Adrenal gland (tissue), 12 donors: Measurements from ENCODE around the gene MARK3. TPM values are rescaled to one million over a fixed set of nuclear protein-coding genes. Genes with fewer than 3 reads are reported as not detected.
A peak's percentile ranks its signal among the peaks of the same experiment; 100 is the strongest.

Experiments used
- DNase-seq, 7 donors: peaks; one replicate each; pipeline ENCODE4 v3.0.0-alpha.2; 2019 to 2020
- H3K27ac ChIP-seq, 5 donors: fragments of 200-600 bp; sonication (generic) in 4 of 5; 1 replicate in 3 of 5; 2 replicates in 2 of 5; pipeline versions ENCODE4 v1.5.1 to v1.8.0; 2016 to 2020; ENCODE audit warnings: mild to moderate bottlenecking in 1 of 5
- H3K27me3 ChIP-seq: fragments of 200-600 bp; 2 replicates; pipeline ENCODE4 v1.8.0; 2021
- H3K36me3 ChIP-seq, 2 donors: fragments of 200-600 bp; replicated peaks in 1 of 2; 1 replicate in 1 of 2; 2 replicates in 1 of 2; pipeline versions ENCODE4 v1.5.1 to v1.8.0; 2018 to 2022
- H3K4me1 ChIP-seq, 2 donors: fragments of 200-600 bp; replicated peaks in 1 of 2; 1 replicate in 1 of 2; 2 replicates in 1 of 2; pipeline versions ENCODE4 v1.5.1 to v1.8.0; 2018 to 2021
- H3K4me3 ChIP-seq, 4 donors: fragments of 200-600 bp; sonication (generic) in 3 of 4; one replicate each; pipeline ENCODE4 v1.5.1; 2016 to 2018
- H3K9me3 ChIP-seq, 3 donors: fragments of 200-600 bp; sonication (generic) in 1 of 3; replicated peaks in 1 of 3; 1 replicate in 2 of 3; 2 replicates in 1 of 3; pipeline versions ENCODE4 v1.5.1 to v1.8.0; 2016 to 2021
- POLR2A ChIP-seq, 2 donors: fragments of 450-650 bp; IDR thresholded peaks; one replicate each; pipeline ENCODE4 v1.6.1; 2017; ENCODE audit warnings: antibody characterized with exemption in 2 of 2, mild to moderate bottlenecking in 2 of 2, moderate library complexity in 1 of 2
- WGBS, 4 donors: extraction: QIAGEN DNeasy Blood & Tissue Kit in 2 of 4; methylation state at CpG; one replicate each; pipeline versions ENCODE4 v1.1.5 to v1.1.7; 2013 to 2017; 5-methylcytosine and 5-hydroxymethylcytosine counted together
- intact Hi-C, 2 donors: fragments of 100-400 bp; cut with DNase I; formaldehyde crosslinking; loops; one replicate each; pipeline versions ENCODE4 v1.14.1 to v1.15.0; 2022 to 2023
- polyA plus RNA-seq, 3 donors: library from polyadenylated mRNA; stranded (reverse); fragments of 200-250 nt in 2 of 3; fragments of 350-450 nt in 1 of 3; fragmentation: Illumina TruSeq in 1 of 3; extraction: RNeasy Lipid Tissue Mini Kit (QIAGEN cat#74804) in 1 of 3; gene quantifications; one replicate each; pipeline ENCODE4 v1.2.3, GENCODE V29; 2013 to 2014
- total RNA-seq, 9 donors: library from RNA; depleted of rRNA in 4 of 9; stranded (reverse); fragments of >200 nt in 4 of 9; fragments of 120-200 nt in 1 of 9; fragmentation: NEBNext Ultra II Directional in 1 of 9; extraction: Animal tissue kit (Norgen Biotek cat#: 25700) in 1 of 9; gene quantifications; one replicate each; pipeline versions ENCODE4 v1.1.0 to v1.2.4, GENCODE V29; 2013 to 2023
- TF ChIP-seq, protein P1 (sequence below), 6 experiments: fragments of 450-650 bp in 4 of 6; fragments of 200-600 bp in 2 of 6; sonication (generic) in 1 of 6; IDR thresholded peaks; 1 replicate in 5 of 6; 2 replicates in 1 of 6; pipeline versions ENCODE4 v1.5.1 to v1.8.0; 2016 to 2021; ENCODE audit warnings: antibody characterized with exemption in 6 of 6, mild to moderate bottlenecking in 2 of 6, moderate library complexity in 1 of 6
- donor health status: healthy with polysubstance abuse.
- donor health status: Bipolar disorder and iron deficiency.
- donor health status: DM: yes; HTN: yes; CAD: no.
- donor health status: DM: no; HTN: no; CAD: no.
- donor health status: DM: no; HTN: no; CAD: no.
- donor health status: DM: yes; HTN: yes; CAD: no.

MARK3 gene
- total and polyA plus RNA-seq, 12 donors: 73.1 to 233 (median 94.6) TPM

DNA sequence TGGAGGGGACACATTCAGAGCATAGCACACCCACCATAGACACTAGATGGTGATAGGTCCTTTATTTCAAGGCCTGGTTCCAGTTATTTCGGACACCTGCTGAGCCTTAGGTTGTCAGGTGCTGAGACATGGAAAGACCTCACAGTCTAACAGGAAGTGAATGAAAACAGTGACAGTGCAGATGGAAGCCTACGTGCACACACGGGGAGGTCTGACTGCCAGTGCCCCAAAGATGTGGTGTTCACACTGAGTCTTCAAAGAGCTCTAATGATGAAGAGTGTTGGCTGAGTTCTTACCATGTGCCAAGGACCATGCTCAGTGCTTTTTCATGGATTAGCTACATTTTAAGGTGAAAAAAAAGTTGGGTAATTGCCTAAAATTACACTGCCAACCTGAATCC, 90.8 kb downstream of the MARK3 start:
- DNase-seq: peak in 1 of 7 donors; percentile 39
- no peak overlapping the region for H3K27ac ChIP-seq
- no peak overlapping the region for H3K4me3 ChIP-seq
- H3K36me3 ChIP-seq: peaks cover 0 to 63% of the 10 kb centered on the region in 2 donors
- no peaks in the 10 kb centered on the region for H3K9me3 ChIP-seq
- TF ChIP-seq POLR2A (IDR thresholded peaks at IDR 0.05): no peak
- TF ChIP-seq, protein P1, sequence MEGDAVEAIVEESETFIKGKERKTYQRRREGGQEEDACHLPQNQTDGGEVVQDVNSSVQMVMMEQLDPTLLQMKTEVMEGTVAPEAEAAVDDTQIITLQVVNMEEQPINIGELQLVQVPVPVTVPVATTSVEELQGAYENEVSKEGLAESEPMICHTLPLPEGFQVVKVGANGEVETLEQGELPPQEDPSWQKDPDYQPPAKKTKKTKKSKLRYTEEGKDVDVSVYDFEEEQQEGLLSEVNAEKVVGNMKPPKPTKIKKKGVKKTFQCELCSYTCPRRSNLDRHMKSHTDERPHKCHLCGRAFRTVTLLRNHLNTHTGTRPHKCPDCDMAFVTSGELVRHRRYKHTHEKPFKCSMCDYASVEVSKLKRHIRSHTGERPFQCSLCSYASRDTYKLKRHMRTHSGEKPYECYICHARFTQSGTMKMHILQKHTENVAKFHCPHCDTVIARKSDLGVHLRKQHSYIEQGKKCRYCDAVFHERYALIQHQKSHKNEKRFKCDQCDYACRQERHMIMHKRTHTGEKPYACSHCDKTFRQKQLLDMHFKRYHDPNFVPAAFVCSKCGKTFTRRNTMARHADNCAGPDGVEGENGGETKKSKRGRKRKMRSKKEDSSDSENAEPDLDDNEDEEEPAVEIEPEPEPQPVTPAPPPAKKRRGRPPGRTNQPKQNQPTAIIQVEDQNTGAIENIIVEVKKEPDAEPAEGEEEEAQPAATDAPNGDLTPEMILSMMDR (IDR thresholded peaks at IDR 0.05): no peak
- intact Hi-C loops: no loop called here
- no peaks in the 10 kb centered on the region for H3K27me3 ChIP-seq
- 96 to 100% (median 98%) methylated on average over 3 of the region's 3 CpGs for WGBS, 4 donors
- no peaks in the 10 kb centered on the region for H3K4me1 ChIP-seq

DNA sequence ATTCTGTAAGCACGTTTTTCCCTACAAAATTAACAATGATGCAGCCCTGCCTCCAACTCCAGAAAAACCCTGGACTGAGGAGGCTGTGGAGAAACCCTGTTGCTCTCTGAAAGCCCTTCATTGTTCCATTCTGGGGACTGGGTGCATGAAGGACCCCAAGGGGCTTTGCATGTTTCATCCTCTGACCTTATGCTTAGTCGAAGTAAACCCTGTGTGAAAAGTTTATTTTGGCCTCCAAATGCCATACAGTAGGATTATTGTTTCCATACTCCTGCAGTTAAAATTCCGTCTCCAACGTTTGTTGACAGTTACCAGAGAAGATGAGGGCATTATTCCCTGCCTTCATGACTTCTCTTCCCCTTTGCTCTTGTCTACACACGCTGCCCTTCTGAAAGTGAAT, 91.4 kb downstream of the MARK3 start:
- Histone ChIP-seq H3K27me3 (no peaks in the 10 kb centered on the region), H3K9me3 (no peaks in the 10 kb centered on the region), H3K4me1 (no peaks in the 10 kb centered on the region), H3K4me3 (no peak overlapping the region), H3K36me3 (peaks cover 0 to 62% of the 10 kb centered on the region in 2 donors), H3K27ac (no peak overlapping the region)
- no peak for TF ChIP-seq POLR2A (IDR thresholded peaks at IDR 0.05)
- TF ChIP-seq, protein P1 (IDR thresholded peaks at IDR 0.05): no peak
- intact Hi-C loops: no loop called here
- WGBS, 4 donors: 81 to 87% (median 85%) methylated on average over 5 of the region's 5 CpGs
- DNase-seq: no peak

DNA sequence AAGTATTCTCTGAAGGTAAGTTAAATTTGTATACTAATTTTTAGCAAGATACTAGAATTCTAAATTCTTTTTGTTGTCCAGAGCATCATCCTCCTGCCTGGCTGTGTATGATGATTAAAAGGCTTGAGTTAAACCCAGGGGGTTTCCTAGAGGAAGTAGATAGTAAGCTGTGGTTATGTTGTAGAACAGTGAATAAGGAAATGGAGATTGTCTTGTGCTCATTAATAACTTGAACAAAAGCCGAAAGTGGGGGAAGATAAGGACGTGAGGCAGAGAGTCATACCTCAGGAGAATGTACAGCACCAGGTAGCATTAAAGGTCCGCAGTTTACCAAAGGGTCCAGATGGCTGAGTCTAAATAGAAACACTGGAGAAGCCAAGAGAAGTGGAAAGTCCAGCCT, 95.4 kb downstream of the MARK3 start:
- peaks cover 0 to 62% of the 10 kb centered on the region in 2 donors for H3K36me3 ChIP-seq
- no peaks in the 10 kb centered on the region for H3K27me3 ChIP-seq
- intact Hi-C loops: no loop called here
- no peak overlapping the region for H3K27ac ChIP-seq
- TF ChIP-seq, protein P1 (IDR thresholded peaks at IDR 0.05): no peak
- no peak for TF ChIP-seq POLR2A (IDR thresholded peaks at IDR 0.05)
- 75 to 86% (median 82%) methylated on average over 3 of the region's 3 CpGs for WGBS, 4 donors
- peaks cover 8 to 21% of the 10 kb centered on the region in 2 donors for H3K4me1 ChIP-seq
- no peaks in the 10 kb centered on the region for H3K9me3 ChIP-seq
- no peak for DNase-seq
- H3K4me3 ChIP-seq: no peak overlapping the region

DNA sequence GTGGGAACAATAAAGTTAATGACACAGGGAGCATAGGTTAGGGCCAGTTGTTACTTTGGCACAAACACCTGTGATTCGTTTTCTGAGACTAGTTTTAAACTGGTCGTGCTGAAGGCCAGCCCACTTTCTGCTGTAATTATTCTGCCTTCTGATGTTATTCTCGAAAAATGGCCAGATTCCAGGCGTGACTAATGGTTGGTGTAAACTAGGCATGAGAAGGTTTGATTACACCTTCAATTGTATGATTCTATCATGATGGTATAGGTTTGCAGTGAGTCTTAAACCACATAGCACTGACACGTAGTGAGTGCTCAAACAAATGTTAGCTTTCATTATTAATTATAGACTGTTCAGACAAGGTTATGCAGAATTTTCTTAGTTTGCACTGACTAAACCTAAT, 98.4 kb downstream of the MARK3 start:
- H3K4me1 ChIP-seq: peaks cover 8 to 23% of the 10 kb centered on the region in 2 donors
- WGBS, 4 donors: 22 to 43% (median 34%) methylated on average over 5 of the region's 5 CpGs
- H3K27ac ChIP-seq: peak overlapping the region in 4 of 5 donors; percentile 45 to 70 (median 68)
- no peak overlapping the region for H3K4me3 ChIP-seq
- intact Hi-C loops: no loop called here
- H3K9me3 ChIP-seq: no peaks in the 10 kb centered on the region
- peak; percentile 66 to 87 (median 80) for DNase-seq
- peak in 1 of 2 donors; percentile 38 for TF ChIP-seq POLR2A (IDR thresholded peaks at IDR 0.05)
- TF ChIP-seq, protein P1 (IDR thresholded peaks at IDR 0.05): no peak
- no peaks in the 10 kb centered on the region for H3K27me3 ChIP-seq
- H3K36me3 ChIP-seq: peaks cover 0 to 53% of the 10 kb centered on the region in 2 donors
